Naive thymus-derived CD4-positive, alpha-beta T cell (primary cell): ENCODE data around the gene PARN. TPM values are rescaled to one million over a fixed set of nuclear protein-coding genes. Genes with fewer than 3 reads are reported as not detected.

Source experiments
- ATAC-seq: fragments of 150-1000 bp; cut with Tn5 transposase; 2 replicates; pipeline ENCODE4 v1.10.0; 2021; ENCODE audit warnings: mild to moderate bottlenecking, moderate library complexity
- CTCF ChIA-PET: fragments of 350-600 bp; sonication (Branson Sonifier 250); formaldehyde crosslinking; loops from one replicate; lab custom pipeline; 2021; ENCODE audit warnings: antibody characterized with exemption; lab: Charles Lee
- POLR2A ChIA-PET: fragments of 350-600 bp; sonication (Branson Sonifier 250); formaldehyde crosslinking; loops from one replicate; lab custom pipeline; 2021; ENCODE audit warnings: antibody characterized with exemption, inconsistent platforms; lab: Charles Lee
- DNase-seq, 9 donors: peaks; one replicate each; pipeline versions ENCODE4 v3.0.0 to v3.0.0-alpha.2; 2020 to 2022; ENCODE audit warnings: mixed read lengths in 1 of 9
- H3K27ac ChIP-seq: one replicate; pipeline ENCODE4 v1.7.0; 2013; ENCODE audit warnings: mild to moderate bottlenecking, low read depth, low read length, moderate library complexity
- H3K27me3 ChIP-seq, 2 donors: one replicate each; pipeline ENCODE4 v1.7.0; 2013; ENCODE audit warnings: low read length in 2 of 2, mild to moderate bottlenecking in 2 of 2, moderate library complexity in 2 of 2; ENCODE audit not compliant: control insufficient read depth in 2 of 2, insufficient read depth in 2 of 2
- H3K36me3 ChIP-seq, 3 experiments: 1 replicate in 2 of 3; 2 replicates in 1 of 3; pipeline ENCODE4 v1.7.0; 2013; ENCODE audit warnings: low read length in 3 of 3, mild to moderate bottlenecking in 3 of 3, moderate library complexity in 1 of 3; ENCODE audit not compliant: insufficient read depth in 3 of 3, control insufficient read depth in 2 of 3
- H3K4me1 ChIP-seq, 2 donors: one replicate each; pipeline ENCODE4 v1.7.0; 2013; ENCODE audit warnings: low read length in 2 of 2, mild to moderate bottlenecking in 2 of 2, moderate library complexity in 1 of 2; ENCODE audit not compliant: control insufficient read depth in 2 of 2, insufficient read depth in 2 of 2
- H3K4me3 ChIP-seq: 2 replicates; pipeline ENCODE4 v1.7.0; 2013; ENCODE audit warnings: mild to moderate bottlenecking, low read length
- H3K9me3 ChIP-seq, 3 experiments: 1 replicate in 2 of 3; 2 replicates in 1 of 3; pipeline ENCODE4 v1.7.0; 2013; ENCODE audit warnings: low read length in 3 of 3; ENCODE audit not compliant: control insufficient read depth in 2 of 3
- H3K27ac Mint-ChIP-seq, 9 donors: one replicate each; pipeline ENCODE4 v1.8.0; 2020 to 2022; ENCODE audit warnings: mixed read lengths in 9 of 9, mild to moderate bottlenecking in 8 of 9, moderate library complexity in 5 of 9, inconsistent platforms in 2 of 9
- H3K27me3 Mint-ChIP-seq, 5 donors: one replicate each; pipeline ENCODE4 v1.8.0; 2021 to 2022; ENCODE audit warnings: mixed read lengths in 5 of 5, mild to moderate bottlenecking in 1 of 5
- H3K36me3 Mint-ChIP-seq, 5 donors: one replicate each; pipeline ENCODE4 v1.8.0; 2020 to 2022; ENCODE audit warnings: mixed read lengths in 5 of 5, mild to moderate bottlenecking in 3 of 5, inconsistent platforms in 1 of 5
- H3K4me1 Mint-ChIP-seq, 7 donors: one replicate each; pipeline ENCODE4 v1.8.0; 2020 to 2022; ENCODE audit warnings: mixed read lengths in 7 of 7, mild to moderate bottlenecking in 3 of 7, inconsistent platforms in 1 of 7
- H3K4me3 Mint-ChIP-seq, 10 donors: one replicate each; pipeline ENCODE4 v1.8.0; 2020 to 2022; ENCODE audit warnings: mild to moderate bottlenecking in 10 of 10, mixed read lengths in 10 of 10, moderate library complexity in 6 of 10, inconsistent platforms in 2 of 10
- H3K9me3 Mint-ChIP-seq, 11 donors: one replicate each; pipeline ENCODE4 v1.8.0; 2020 to 2022; ENCODE audit warnings: mixed read lengths in 11 of 11, mild to moderate bottlenecking in 4 of 11, inconsistent platforms in 1 of 11, moderate library complexity in 1 of 11
- intact Hi-C, 2 donors: fragments of 100-400 bp; cut with micrococcal nuclease; formaldehyde crosslinking; loops; one replicate each; pipeline ENCODE4 v1.15.1; 2023
- polyA plus RNA-seq, 2 donors: library from polyadenylated mRNA; unstranded; fragments of 300-500 nt; fragmentation: Illumina TruSeq; gene quantifications; one replicate each; pipeline ENCODE4 v1.2.3, GENCODE V29; 2021
- total RNA-seq, 6 experiments: library from RNA in 5 of 6; stranded (reverse) in 5 of 6; gene quantifications; 1 replicate in 5 of 6; 2 replicates in 1 of 6; pipeline ENCODE4 v1.2.3 and lab custom pipeline; 2021 to 2026

The PARN gene
- total and polyA plus RNA-seq, 7 experiments from 2014 or later = 41.6 to 51.4 (median 46.9) TPM

GRCh38 chr16:14669776-14670175 lies 39.7 kb upstream of the PARN start:
- Histone ChIP-seq H3K9me3 (no peaks in the 10 kb centered on the region), H3K27ac (no peak overlapping the region), H3K36me3 (peaks cover 0 to 43% (median 12%) of the 10 kb centered on the region in 3 experiments), H3K27me3 (no peaks in the 10 kb centered on the region), H3K4me3 (no peak overlapping the region), H3K4me1 (no peaks in the 10 kb centered on the region)
- ChIA-PET POLR2A (no interaction called here), CTCF (no interaction called here)
- H3K27me3 Mint-ChIP-seq = no peaks in the 10 kb centered on the region
- H3K27ac Mint-ChIP-seq = peak overlapping the region in 1 of 9 donors; percentile 3
- intact Hi-C loops = no loop called here
- DNase-seq = no peak
- H3K4me1 Mint-ChIP-seq = peaks cover 4 to 17% (median 14%) of the 10 kb centered on the region in 7 donors
- H3K9me3 Mint-ChIP-seq = peaks cover 0 to 3% (median 0%) of the 10 kb centered on the region in 11 donors
- peaks cover 0 to 44% (median 23%) of the 10 kb centered on the region in 5 donors for H3K36me3 Mint-ChIP-seq
- no peak for ATAC-seq
- H3K4me3 Mint-ChIP-seq = no peak overlapping the region

GRCh38 chr16:14668556-14669223 lies 38.6 kb upstream of the PARN start:
- intact Hi-C loops = no loop called here
- no peaks in the 10 kb centered on the region for H3K27me3 ChIP-seq
- H3K36me3 ChIP-seq = peaks cover 0 to 54% (median 21%) of the 10 kb centered on the region in 3 experiments
- DNase-seq (no peak), ATAC-seq (no peak)
- ChIA-PET POLR2A (no interaction called here), CTCF (no interaction called here)
- H3K9me3 Mint-ChIP-seq = peaks cover 0 to 3% (median 0%) of the 10 kb centered on the region in 11 donors
- H3K27ac ChIP-seq = no peak overlapping the region
- peaks cover 0 to 12% (median 9%) of the 10 kb centered on the region in 7 donors for H3K4me1 Mint-ChIP-seq
- H3K4me3 ChIP-seq = no peak overlapping the region
- no peak overlapping the region for H3K27ac Mint-ChIP-seq
- no peaks in the 10 kb centered on the region for H3K27me3 Mint-ChIP-seq
- peaks cover 0 to 53% (median 26%) of the 10 kb centered on the region in 5 donors for H3K36me3 Mint-ChIP-seq
- no peak overlapping the region for H3K4me3 Mint-ChIP-seq
- H3K9me3 ChIP-seq = no peaks in the 10 kb centered on the region
- H3K4me1 ChIP-seq = no peaks in the 10 kb centered on the region

GRCh38 chr16:14667347-14668266 lies 37.5 kb upstream of the PARN start:
- no peak for DNase-seq
- Mint-ChIP-seq H3K9me3 (peaks cover 0 to 3% (median 0%) of the 10 kb centered on the region in 11 donors), H3K4me3 (no peak overlapping the region), H3K36me3 (peaks cover 0 to 57% (median 29%) of the 10 kb centered on the region in 5 donors), H3K27me3 (no peaks in the 10 kb centered on the region), H3K4me1 (peaks cover 0 to 8% (median 4%) of the 10 kb centered on the region in 7 donors), H3K27ac (peak overlapping the region in 3 of 9 donors; percentile 19 to 40 (median 36))
- ATAC-seq = no peak
- no peak overlapping the region for H3K4me3 ChIP-seq
- H3K36me3 ChIP-seq = peaks cover under 1 to 65% (median 21%) of the 10 kb centered on the region in 3 experiments
- no peaks in the 10 kb centered on the region for H3K27me3 ChIP-seq
- no peaks in the 10 kb centered on the region for H3K4me1 ChIP-seq
- intact Hi-C loops = no loop called here
- POLR2A ChIA-PET = no interaction called here
- H3K27ac ChIP-seq = no peak overlapping the region
- CTCF ChIA-PET = no interaction called here
- H3K9me3 ChIP-seq = no peaks in the 10 kb centered on the region

- H3K27me3 Mint-ChIP-seq = no peaks in the 10 kb centered on the region
- DNase-seq (no peak), ATAC-seq (no peak)
- no peak overlapping the region for H3K4me3 Mint-ChIP-seq
- no peaks in the 10 kb centered on the region for H3K4me1 ChIP-seq
- H3K27me3 ChIP-seq = no peaks in the 10 kb centered on the region
- H3K27ac ChIP-seq = no peak overlapping the region
- intact Hi-C loops = no loop called here
- peaks cover 0 to 6% (median 4%) of the 10 kb centered on the region in 7 donors for H3K4me1 Mint-ChIP-seq
- H3K36me3 Mint-ChIP-seq = peaks cover 8 to 31% (median 16%) of the 10 kb centered on the region in 5 donors
- H3K9me3 ChIP-seq = no peaks in the 10 kb centered on the region
- ChIA-PET POLR2A (no interaction called here), CTCF (no interaction called here)
- peaks cover 5 to 74% (median 28%) of the 10 kb centered on the region in 3 experiments for H3K36me3 ChIP-seq
- H3K4me3 ChIP-seq = no peak overlapping the region
- peak overlapping the region in 5 of 9 donors; percentile 8 to 60 (median 19) for H3K27ac Mint-ChIP-seq
- H3K9me3 Mint-ChIP-seq = no peaks in the 10 kb centered on the region
Observed at GRCh38 chr16:14658063-14658462, 28.0 kb upstream of the PARN start.

- CTCF ChIA-PET = no interaction called here
- no peaks in the 10 kb centered on the region for H3K27me3 ChIP-seq
- H3K27ac ChIP-seq = no peak overlapping the region
- intact Hi-C loops = no loop called here
- Mint-ChIP-seq H3K9me3 (no peaks in the 10 kb centered on the region), H3K27ac (peak overlapping the region in 1 of 9 donors; percentile 72), H3K4me3 (no peak overlapping the region), H3K27me3 (no peaks in the 10 kb centered on the region), H3K36me3 (peaks cover 0 to 37% (median 11%) of the 10 kb centered on the region in 5 donors), H3K4me1 (peaks cover 0 to under 1% (median 0%) of the 10 kb centered on the region in 7 donors)
- DNase-seq (no peak), ATAC-seq (no peak)
- POLR2A ChIA-PET = no interaction called here
- no peaks in the 10 kb centered on the region for H3K4me1 ChIP-seq
- no peaks in the 10 kb centered on the region for H3K9me3 ChIP-seq
- H3K36me3 ChIP-seq = peaks cover 10 to 81% (median 27%) of the 10 kb centered on the region in 3 experiments
- no peak overlapping the region for H3K4me3 ChIP-seq
Observed at GRCh38 chr16:14652726-14653125, 22.7 kb upstream of the PARN start.

GRCh38 chr16:14650629-14651028 lies 20.6 kb upstream of the PARN start:
- intact Hi-C loops = no loop called here

More at GRCh38 chr16:14650629-14651028, 20.6 kb upstream of the PARN start:
- no peaks in the 10 kb centered on the region for H3K9me3 Mint-ChIP-seq
- DNase-seq (no peak), ATAC-seq (no peak)
- H3K36me3 Mint-ChIP-seq = peaks cover 0 to 26% (median 11%) of the 10 kb centered on the region in 5 donors
- H3K27me3 Mint-ChIP-seq = no peaks in the 10 kb centered on the region
- Histone ChIP-seq H3K27ac (no peak overlapping the region), H3K36me3 (peaks cover 10 to 79% (median 19%) of the 10 kb centered on the region in 3 experiments), H3K4me1 (no peaks in the 10 kb centered on the region), H3K27me3 (no peaks in the 10 kb centered on the region), H3K4me3 (no peak overlapping the region), H3K9me3 (no peaks in the 10 kb centered on the region)
- peak overlapping the region in 1 of 9 donors; percentile 27 for H3K27ac Mint-ChIP-seq
- H3K4me1 Mint-ChIP-seq = no peaks in the 10 kb centered on the region
- ChIA-PET POLR2A (no interaction called here), CTCF (no interaction called here)
- H3K4me3 Mint-ChIP-seq = no peak overlapping the region
